ENCODE data around the gene SPAG16. TPM values are rescaled to one million over a fixed set of nuclear protein-coding genes. Genes with fewer than 3 reads are reported as not detected.

SPAG16 gene
- total RNA-seq, 4 donors from 2014 or later = 25.5 to 42.7 (median 27.8) TPM

DNA sequence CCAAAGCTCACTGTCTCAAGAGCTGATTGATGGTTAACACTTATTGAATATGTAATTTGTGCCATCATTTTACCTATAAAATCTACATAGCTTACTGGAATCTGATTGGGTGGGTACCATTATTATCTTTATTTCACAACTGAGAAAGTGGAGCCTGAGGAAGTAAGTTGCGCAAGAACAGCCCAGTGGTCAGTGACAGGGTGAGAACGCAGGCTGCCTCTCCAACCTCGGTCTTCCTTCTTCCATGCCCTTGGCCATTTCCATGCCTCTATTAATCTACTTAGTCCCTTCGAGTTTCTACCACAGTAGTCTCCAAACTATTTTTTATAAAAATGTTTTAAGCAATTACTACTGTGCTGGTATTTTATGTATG lies 735.7 kb downstream of the SPAG16 start:
- Histone ChIP-seq H3K9me3 (no peaks in the 10 kb centered on the region), H3K4me1 (peaks cover 0 to 9% (median 3%) of the 10 kb centered on the region in 4 donors), H3K27me3 (no peaks in the 10 kb centered on the region), H3K36me3 (no peaks in the 10 kb centered on the region), H3K27ac (no peak overlapping the region), H3K4me3 (no peak overlapping the region)
- TF ChIP-seq EP300 (IDR thresholded peaks at IDR 0.05) = no peak
- TF ChIP-seq CTCF (IDR thresholded peaks at IDR 0.05) = no peak
- TF ChIP-seq POLR2A (IDR thresholded peaks at IDR 0.05) = no peak
- WGBS, 2 donors = 67 to 89% methylated on average over 4 of the region's 4 CpGs
- no peak for DNase-seq (ENCODE audit: low spot score in 2 of 2)

GRCh38 chr2:214029190-214029589 lies 744.9 kb downstream of the SPAG16 start:
- Histone ChIP-seq H3K9me3 (no peaks in the 10 kb centered on the region), H3K27me3 (no peaks in the 10 kb centered on the region), H3K4me3 (no peak overlapping the region), H3K36me3 (no peaks in the 10 kb centered on the region), H3K4me1 (no peaks in the 10 kb centered on the region), H3K27ac (no peak overlapping the region)
- TF ChIP-seq EP300 (IDR thresholded peaks at IDR 0.05) (no peak), POLR2A (IDR thresholded peaks at IDR 0.05) (no peak), CTCF (IDR thresholded peaks at IDR 0.05) (no peak)
- DNase-seq (ENCODE audit: low spot score in 2 of 2) = no peak
- 86 to 92% methylated on average over 2 of the region's 2 CpGs for WGBS, 2 donors

DNA sequence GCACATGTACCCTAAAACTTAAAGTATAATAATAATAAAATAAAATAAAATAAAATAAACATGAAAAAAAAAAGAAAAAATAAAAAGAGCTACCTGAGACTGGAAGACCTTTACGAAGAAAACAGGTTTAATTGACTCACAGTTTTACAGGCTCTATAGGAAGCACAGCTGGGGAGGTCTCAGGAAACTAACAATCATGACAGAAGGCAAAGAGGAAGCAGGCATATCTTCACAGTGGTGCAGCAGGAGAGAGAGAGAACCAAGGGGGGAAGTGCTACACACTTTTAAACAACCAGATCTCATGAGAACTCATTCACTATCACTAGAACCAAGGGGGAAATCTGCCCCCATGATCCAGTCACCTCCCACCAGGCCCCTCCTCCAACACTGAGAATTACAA lies 747.3 kb downstream of the SPAG16 start:
- TF ChIP-seq POLR2A (IDR thresholded peaks at IDR 0.05) = no peak
- TF ChIP-seq EP300 (IDR thresholded peaks at IDR 0.05) = no peak
- no peak for TF ChIP-seq CTCF (IDR thresholded peaks at IDR 0.05)
- Histone ChIP-seq H3K27me3 (no peaks in the 10 kb centered on the region), H3K4me1 (no peaks in the 10 kb centered on the region), H3K27ac (no peak overlapping the region), H3K4me3 (no peak overlapping the region), H3K36me3 (no peaks in the 10 kb centered on the region), H3K9me3 (no peaks in the 10 kb centered on the region)
- DNase-seq (ENCODE audit: low spot score in 2 of 2) = no peak
- 56 to 95% methylated on average over 1 of the region's 1 CpG for WGBS, 2 donors

GRCh38 chr2:214034417-214034816 lies 750.2 kb downstream of the SPAG16 start:
- H3K9me3 ChIP-seq = no peaks in the 10 kb centered on the region
- no peak overlapping the region for H3K27ac ChIP-seq
- H3K36me3 ChIP-seq = no peaks in the 10 kb centered on the region
- H3K4me3 ChIP-seq = no peak overlapping the region
- H3K27me3 ChIP-seq = no peaks in the 10 kb centered on the region
- no peak for DNase-seq (ENCODE audit: low spot score in 2 of 2)
- WGBS, 2 donors = 78% methylated on average over 1 to 3 of the region's 3 CpGs
- no peaks in the 10 kb centered on the region for H3K4me1 ChIP-seq
- no peak for TF ChIP-seq POLR2A (IDR thresholded peaks at IDR 0.05)
- TF ChIP-seq CTCF (IDR thresholded peaks at IDR 0.05) = no peak

DNA sequence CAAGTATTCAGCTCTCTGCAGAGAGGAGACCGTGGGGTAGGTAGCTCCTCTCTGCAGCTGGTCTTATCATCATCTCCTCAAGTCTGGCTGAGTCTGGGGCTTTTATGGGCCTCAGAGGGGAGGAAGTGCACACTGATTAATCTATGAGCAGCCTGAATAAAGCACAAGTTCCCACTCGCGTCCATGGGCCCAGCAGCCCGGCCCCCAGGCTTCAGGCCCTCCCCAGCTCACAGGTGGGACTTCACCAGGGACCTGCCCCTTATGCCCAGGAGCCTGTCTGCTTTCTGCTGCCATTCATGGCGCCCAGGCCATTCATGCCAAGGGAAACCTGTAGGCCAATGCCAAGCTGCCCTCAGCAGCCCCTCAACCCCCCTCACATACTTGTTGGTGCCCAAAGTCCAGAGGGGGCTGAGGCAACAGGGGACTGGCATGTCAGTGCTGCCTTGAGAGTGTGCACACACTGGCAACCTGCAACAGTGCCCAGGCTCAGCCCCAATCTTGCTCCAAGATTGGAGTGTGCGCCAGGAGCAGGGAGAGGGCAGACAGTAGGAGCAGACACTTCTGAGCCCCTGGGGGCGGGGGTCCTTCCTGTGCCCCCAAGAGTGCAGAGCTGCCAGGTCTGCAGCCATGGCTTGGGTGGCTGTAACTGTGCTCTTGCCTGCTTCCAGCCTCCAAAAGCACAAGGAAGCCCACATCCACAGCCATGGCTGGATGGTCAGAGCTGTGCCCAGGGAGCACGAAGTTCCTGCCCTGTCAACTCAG lies 751.0 kb downstream of the SPAG16 start:
- Histone ChIP-seq H3K9me3 (peaks cover 0 to 4% (median 0%) of the 10 kb centered on the region in 4 donors), H3K4me1 (no peaks in the 10 kb centered on the region), H3K36me3 (no peaks in the 10 kb centered on the region), H3K4me3 (no peak overlapping the region), H3K27ac (no peak overlapping the region), H3K27me3 (no peaks in the 10 kb centered on the region)
- WGBS, 2 donors = 85 to 89% methylated on average over 6 to 8 of the region's 8 CpGs
- DNase-seq (ENCODE audit: low spot score in 2 of 2) = no peak
- TF ChIP-seq POLR2A (IDR thresholded peaks at IDR 0.05) (no peak), EP300 (IDR thresholded peaks at IDR 0.05) (no peak), CTCF (IDR thresholded peaks at IDR 0.05) (no peak)

All from tibial nerve (tissue), 4 donors.